DMS153 treated with DMSO at 0.1 percent for 48 hours (cell line): ENCODE measurements around the gene ANKRD53.

Experiments
- DNase-seq: peaks from one replicate; lab custom pipeline; 2025; ENCODE audit not compliant: unreplicated experiment; lab: John Stamatoyannopoulos, UW

The ANKRD53 gene

GRCh38 chr2:70943205-70943871 is 35.1 kb upstream of the ANKRD53 start:
- no peak for DNase-seq

- no peak for DNase-seq
Observed at GRCh38 chr2:70944111-70944690, 34.2 kb upstream of the ANKRD53 start.

- DNase-seq, result peak; percentile 37
Observed at GRCh38 chr2:70946832-70947442, 31.5 kb upstream of the ANKRD53 start.

GRCh38 chr2:70947556-70948184 is 30.8 kb upstream of the ANKRD53 start:
- DNase-seq, result no peak

GRCh38 chr2:70948337-70949003 is 30.0 kb upstream of the ANKRD53 start:
- DNase-seq, result peak; percentile 40

- DNase-seq, result no peak
Observed at GRCh38 chr2:70949086-70949485, 29.3 kb upstream of the ANKRD53 start.

- DNase-seq, result no peak
Observed at GRCh38 chr2:70954886-70955285, 23.5 kb upstream of the ANKRD53 start.

- no peak for DNase-seq
Observed at GRCh38 chr2:70956141-70956540, 22.3 kb upstream of the ANKRD53 start.

GRCh38 chr2:70957798-70958197 is 20.6 kb upstream of the ANKRD53 start:
- no peak for DNase-seq

GRCh38 chr2:70958759-70959158 is 19.7 kb upstream of the ANKRD53 start:
- DNase-seq, result no peak

GRCh38 chr2:70959271-70959761 is 19.1 kb upstream of the ANKRD53 start:
- no peak for DNase-seq

GRCh38 chr2:70959851-70960832 is 18.3 kb upstream of the ANKRD53 start:
- no peak for DNase-seq

- no peak for DNase-seq
Observed at GRCh38 chr2:70960833-70961647, 17.4 kb upstream of the ANKRD53 start.

GRCh38 chr2:70961648-70961994 is 16.8 kb upstream of the ANKRD53 start:
- DNase-seq, result no peak

- no peak for DNase-seq
Observed at GRCh38 chr2:70962211-70962884, 16.1 kb upstream of the ANKRD53 start.

- DNase-seq, result no peak
Observed at GRCh38 chr2:70962885-70963878, 15.2 kb upstream of the ANKRD53 start.

- DNase-seq, result no peak
Observed at GRCh38 chr2:70964133-70964532, 14.3 kb upstream of the ANKRD53 start.
